Right atrium auricular region (tissue), 2 donors: Measurements from ENCODE around the gene DEGS2. TPM values are rescaled to one million over a fixed set of nuclear protein-coding genes. Genes with fewer than 3 reads are reported as not detected.

Source experiments
- DNase-seq: peaks from one replicate; pipeline ENCODE4 v3.0.0-alpha.2; 2019; ENCODE audit warnings: low spot score
- H3K27ac ChIP-seq, 2 donors: fragments of 200-600 bp; sonication (generic); 1 replicate in 1 of 2; 2 replicates in 1 of 2; pipeline ENCODE4 v1.5.1; 2016 to 2019
- H3K27me3 ChIP-seq, 2 donors: fragments of 200-600 bp; sonication (generic); one replicate each; pipeline versions ENCODE4 v1.5.1 to v1.6.0; 2017 to 2019
- H3K36me3 ChIP-seq: fragments of 200-600 bp; sonication (generic); one replicate; pipeline ENCODE4 v1.5.1; 2016
- H3K4me1 ChIP-seq, 2 donors: fragments of 200-600 bp; sonication (generic); one replicate each; pipeline versions ENCODE4 v1.5.1 to v1.6.0; 2017 to 2019
- H3K4me3 ChIP-seq, 2 donors: fragments of 200-600 bp; sonication (generic); 1 replicate in 1 of 2; 2 replicates in 1 of 2; pipeline ENCODE4 v1.5.1; 2017 to 2019; ENCODE audit warnings: mild to moderate bottlenecking in 1 of 2, moderate library complexity in 1 of 2
- H3K9me3 ChIP-seq, 2 donors: fragments of 200-600 bp; sonication (generic); one replicate each; pipeline ENCODE4 v1.5.1; 2019
- total RNA-seq, 2 donors: library from RNA; depleted of rRNA; stranded (reverse); fragments of >200 nt; gene quantifications; one replicate each; pipeline ENCODE4 v1.1.0, GENCODE V29; 2016
- TF ChIP-seq, protein P1 (sequence below), 2 donors: fragments of 200-600 bp; sonication (generic); IDR thresholded peaks; one replicate each; pipeline ENCODE4 v1.5.1; 2019; ENCODE audit warnings: antibody characterized with exemption in 2 of 2

The DEGS2 gene
- total RNA-seq, 2 donors from 2014 or later, result not detected

DNA sequence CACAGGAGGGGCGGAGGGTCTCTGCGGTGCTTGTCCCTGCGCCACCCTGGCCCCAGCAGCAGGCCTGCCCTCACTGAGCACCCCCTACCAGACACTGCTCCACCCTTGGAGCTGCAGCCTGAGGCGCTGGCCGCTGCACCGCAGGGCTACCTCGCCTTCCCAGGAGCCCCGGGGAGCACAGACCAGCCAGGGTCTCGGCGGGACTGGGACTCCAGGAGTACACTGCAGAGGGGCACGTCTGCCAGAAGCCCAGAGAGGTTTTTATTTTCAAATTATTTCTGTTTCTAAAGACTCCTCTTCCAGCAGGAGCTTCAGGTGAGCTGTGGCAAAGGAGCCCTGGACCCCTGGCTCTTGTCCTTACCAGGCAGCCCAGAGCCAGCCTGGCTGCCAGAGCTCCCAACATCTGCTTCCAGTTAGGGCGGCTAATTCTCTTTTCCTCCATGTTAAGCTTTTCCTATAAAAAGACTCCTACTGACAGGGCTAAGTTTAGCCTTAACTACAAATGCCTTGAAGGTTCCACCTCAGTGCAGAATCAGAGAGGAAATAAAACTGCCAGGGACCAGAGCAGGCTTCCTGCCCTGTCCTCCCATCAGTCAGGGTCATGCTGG is 26.4 kb downstream of the DEGS2 start:
- H3K36me3 ChIP-seq, result peaks cover 16% of the 10 kb centered on the region
- TF ChIP-seq, protein P1, sequence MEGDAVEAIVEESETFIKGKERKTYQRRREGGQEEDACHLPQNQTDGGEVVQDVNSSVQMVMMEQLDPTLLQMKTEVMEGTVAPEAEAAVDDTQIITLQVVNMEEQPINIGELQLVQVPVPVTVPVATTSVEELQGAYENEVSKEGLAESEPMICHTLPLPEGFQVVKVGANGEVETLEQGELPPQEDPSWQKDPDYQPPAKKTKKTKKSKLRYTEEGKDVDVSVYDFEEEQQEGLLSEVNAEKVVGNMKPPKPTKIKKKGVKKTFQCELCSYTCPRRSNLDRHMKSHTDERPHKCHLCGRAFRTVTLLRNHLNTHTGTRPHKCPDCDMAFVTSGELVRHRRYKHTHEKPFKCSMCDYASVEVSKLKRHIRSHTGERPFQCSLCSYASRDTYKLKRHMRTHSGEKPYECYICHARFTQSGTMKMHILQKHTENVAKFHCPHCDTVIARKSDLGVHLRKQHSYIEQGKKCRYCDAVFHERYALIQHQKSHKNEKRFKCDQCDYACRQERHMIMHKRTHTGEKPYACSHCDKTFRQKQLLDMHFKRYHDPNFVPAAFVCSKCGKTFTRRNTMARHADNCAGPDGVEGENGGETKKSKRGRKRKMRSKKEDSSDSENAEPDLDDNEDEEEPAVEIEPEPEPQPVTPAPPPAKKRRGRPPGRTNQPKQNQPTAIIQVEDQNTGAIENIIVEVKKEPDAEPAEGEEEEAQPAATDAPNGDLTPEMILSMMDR (IDR thresholded peaks at IDR 0.05), result no peak
- H3K4me3 ChIP-seq, result no peak overlapping the region
- DNase-seq, result no peak
- no peaks in the 10 kb centered on the region for H3K9me3 ChIP-seq
- peaks cover 0 to 16% of the 10 kb centered on the region in 2 donors for H3K4me1 ChIP-seq
- no peaks in the 10 kb centered on the region for H3K27me3 ChIP-seq
- no peak overlapping the region for H3K27ac ChIP-seq

GRCh38 chr14:100132161-100132902 is 27.1 kb downstream of the DEGS2 start:
- Histone ChIP-seq H3K4me1 (peaks cover 0 to 16% of the 10 kb centered on the region in 2 donors), H3K9me3 (no peaks in the 10 kb centered on the region), H3K4me3 (no peak overlapping the region), H3K27ac (no peak overlapping the region), H3K36me3 (peaks cover 16% of the 10 kb centered on the region), H3K27me3 (no peaks in the 10 kb centered on the region)
- TF ChIP-seq, protein P1 (IDR thresholded peaks at IDR 0.05), result no peak
- DNase-seq, result peak; percentile 67

- Histone ChIP-seq H3K36me3 (peaks cover 16% of the 10 kb centered on the region), H3K9me3 (no peaks in the 10 kb centered on the region), H3K4me1 (peaks cover 0 to 16% of the 10 kb centered on the region in 2 donors), H3K4me3 (no peak overlapping the region), H3K27me3 (no peaks in the 10 kb centered on the region), H3K27ac (no peak overlapping the region)
- TF ChIP-seq, protein P1 (IDR thresholded peaks at IDR 0.05), result no peak
- DNase-seq, result no peak
These were observed 28.3 kb downstream of the DEGS2 start for GRCh38 chr14:100131181-100131580.

DNA sequence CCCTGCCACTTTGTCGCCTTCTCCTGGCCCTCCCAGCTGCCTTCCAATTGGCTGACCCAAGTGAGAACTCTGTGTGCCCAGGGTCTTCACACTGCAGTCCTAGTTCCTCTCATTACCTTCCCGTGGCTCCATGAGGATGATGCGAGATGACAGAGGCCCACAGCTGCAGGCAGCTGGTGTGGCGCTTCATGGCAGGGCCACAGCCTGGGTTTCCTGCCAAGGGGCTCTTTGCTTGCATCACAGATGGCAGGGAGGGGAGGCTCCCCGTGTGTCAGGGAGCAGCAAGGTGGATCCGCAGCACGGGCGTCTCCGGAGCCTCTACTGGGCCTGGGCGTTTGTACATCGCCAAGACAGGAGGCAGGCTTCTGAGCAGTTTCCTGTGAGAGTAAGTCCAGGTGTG is 28.9 kb downstream of the DEGS2 start:
- Histone ChIP-seq H3K9me3 (no peaks in the 10 kb centered on the region), H3K27ac (no peak overlapping the region), H3K27me3 (no peaks in the 10 kb centered on the region), H3K4me1 (peaks cover 0 to 16% of the 10 kb centered on the region in 2 donors), H3K4me3 (no peak overlapping the region), H3K36me3 (peaks cover 16% of the 10 kb centered on the region)
- TF ChIP-seq, protein P1 (IDR thresholded peaks at IDR 0.05), result no peak
- DNase-seq, result no peak

DNA sequence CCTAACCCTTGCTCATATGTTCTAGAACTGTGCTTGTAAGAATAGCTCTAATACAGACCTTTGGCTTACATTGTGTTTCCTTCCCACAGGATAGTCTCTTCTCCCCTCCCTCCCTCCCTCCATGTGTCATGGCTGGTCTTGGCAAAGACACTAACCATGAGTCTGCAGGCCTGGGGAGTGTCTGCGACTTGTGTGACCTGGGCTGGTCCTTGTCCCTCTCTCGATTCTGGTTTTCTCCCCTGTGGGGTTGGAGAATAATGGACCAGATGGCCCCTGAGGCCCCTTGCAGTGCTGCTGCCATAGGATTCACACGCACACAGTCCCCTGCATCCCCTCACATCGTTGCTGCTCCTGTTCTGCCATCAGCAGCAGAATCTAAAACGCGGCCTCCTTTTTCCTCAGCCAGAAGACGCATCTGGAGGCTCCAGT is 30.3 kb downstream of the DEGS2 start:
- Histone ChIP-seq H3K4me1 (peaks cover 0 to 16% of the 10 kb centered on the region in 2 donors), H3K9me3 (no peaks in the 10 kb centered on the region), H3K27ac (peak overlapping the region in 1 of 2 donors; percentile 23), H3K27me3 (no peaks in the 10 kb centered on the region), H3K36me3 (peaks cover 23% of the 10 kb centered on the region), H3K4me3 (no peak overlapping the region)
- TF ChIP-seq, protein P1 (IDR thresholded peaks at IDR 0.05), result no peak
- no peak for DNase-seq
